ENCODE data around the gene NLN.

DNA sequence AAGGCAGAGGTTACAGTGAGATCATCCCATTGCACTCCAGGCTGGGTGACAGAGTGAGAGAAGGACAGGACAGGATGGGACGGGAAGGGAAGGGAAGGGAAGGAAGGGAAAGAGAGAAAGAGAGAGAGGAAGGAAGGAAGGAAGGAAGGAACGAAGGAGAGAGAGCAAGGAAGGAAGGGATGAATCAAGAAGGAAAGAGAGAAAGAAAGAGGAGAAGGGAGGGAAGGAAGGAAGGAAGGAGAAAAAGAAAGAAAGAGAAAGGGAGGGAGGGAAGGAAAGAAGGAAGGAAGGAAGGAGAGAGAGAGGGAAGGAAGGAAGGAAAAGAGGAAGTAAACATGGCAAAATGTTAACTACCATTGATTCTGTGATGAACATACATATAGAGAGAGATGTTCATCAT lies 28.9 kb upstream of the NLN start:
- no peak for TF ChIP-seq EZH2 (optimal IDR thresholded peaks at IDR 0.05; ENCODE audit: low read depth, low read length)
- TF ChIP-seq, protein P1, sequence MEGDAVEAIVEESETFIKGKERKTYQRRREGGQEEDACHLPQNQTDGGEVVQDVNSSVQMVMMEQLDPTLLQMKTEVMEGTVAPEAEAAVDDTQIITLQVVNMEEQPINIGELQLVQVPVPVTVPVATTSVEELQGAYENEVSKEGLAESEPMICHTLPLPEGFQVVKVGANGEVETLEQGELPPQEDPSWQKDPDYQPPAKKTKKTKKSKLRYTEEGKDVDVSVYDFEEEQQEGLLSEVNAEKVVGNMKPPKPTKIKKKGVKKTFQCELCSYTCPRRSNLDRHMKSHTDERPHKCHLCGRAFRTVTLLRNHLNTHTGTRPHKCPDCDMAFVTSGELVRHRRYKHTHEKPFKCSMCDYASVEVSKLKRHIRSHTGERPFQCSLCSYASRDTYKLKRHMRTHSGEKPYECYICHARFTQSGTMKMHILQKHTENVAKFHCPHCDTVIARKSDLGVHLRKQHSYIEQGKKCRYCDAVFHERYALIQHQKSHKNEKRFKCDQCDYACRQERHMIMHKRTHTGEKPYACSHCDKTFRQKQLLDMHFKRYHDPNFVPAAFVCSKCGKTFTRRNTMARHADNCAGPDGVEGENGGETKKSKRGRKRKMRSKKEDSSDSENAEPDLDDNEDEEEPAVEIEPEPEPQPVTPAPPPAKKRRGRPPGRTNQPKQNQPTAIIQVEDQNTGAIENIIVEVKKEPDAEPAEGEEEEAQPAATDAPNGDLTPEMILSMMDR (IDR thresholded peaks at IDR 0.05; ENCODE audit: low read length), result no peak
